Measurements from ENCODE around the gene STK11.

STK11 gene

DNA sequence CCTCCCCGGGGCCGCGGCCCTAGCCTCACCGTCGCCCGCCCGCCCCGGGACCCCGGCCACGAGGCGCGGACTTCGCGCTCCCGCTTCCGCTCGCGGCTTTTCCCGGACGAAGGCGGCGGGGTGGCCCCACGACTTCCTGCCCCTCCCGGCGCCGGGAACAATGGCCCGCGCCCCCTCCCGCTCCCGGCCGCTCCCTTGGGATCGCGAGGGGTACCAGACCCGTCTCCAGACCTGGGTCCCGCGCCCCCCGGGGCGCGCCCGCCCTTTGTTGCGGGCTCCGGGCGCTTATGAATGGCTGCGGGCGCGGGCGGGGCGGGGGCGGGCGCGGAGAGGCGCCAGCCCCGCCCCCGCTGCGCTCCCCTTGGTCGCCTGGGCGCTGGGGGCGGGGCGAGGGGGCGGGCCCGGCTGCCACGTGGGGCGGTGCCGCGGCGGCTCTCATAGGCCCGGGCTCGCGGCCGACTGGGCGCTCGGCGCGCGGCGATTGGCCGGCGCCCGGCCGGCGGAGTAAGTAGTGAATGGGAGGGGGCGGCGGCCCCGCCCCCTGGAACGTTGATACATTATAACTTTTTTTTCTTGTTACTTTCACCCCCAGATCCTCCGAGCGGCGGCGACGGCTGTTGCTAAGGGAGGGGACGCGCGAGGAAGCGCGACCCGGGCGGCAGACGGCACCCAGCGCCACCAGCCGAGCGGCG is 43.9 kb downstream of the STK11 start:
- TF ChIP-seq, protein P1, sequence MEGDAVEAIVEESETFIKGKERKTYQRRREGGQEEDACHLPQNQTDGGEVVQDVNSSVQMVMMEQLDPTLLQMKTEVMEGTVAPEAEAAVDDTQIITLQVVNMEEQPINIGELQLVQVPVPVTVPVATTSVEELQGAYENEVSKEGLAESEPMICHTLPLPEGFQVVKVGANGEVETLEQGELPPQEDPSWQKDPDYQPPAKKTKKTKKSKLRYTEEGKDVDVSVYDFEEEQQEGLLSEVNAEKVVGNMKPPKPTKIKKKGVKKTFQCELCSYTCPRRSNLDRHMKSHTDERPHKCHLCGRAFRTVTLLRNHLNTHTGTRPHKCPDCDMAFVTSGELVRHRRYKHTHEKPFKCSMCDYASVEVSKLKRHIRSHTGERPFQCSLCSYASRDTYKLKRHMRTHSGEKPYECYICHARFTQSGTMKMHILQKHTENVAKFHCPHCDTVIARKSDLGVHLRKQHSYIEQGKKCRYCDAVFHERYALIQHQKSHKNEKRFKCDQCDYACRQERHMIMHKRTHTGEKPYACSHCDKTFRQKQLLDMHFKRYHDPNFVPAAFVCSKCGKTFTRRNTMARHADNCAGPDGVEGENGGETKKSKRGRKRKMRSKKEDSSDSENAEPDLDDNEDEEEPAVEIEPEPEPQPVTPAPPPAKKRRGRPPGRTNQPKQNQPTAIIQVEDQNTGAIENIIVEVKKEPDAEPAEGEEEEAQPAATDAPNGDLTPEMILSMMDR (conservative IDR thresholded peaks at IDR 0.05; ENCODE audit: low read depth, low read length): no peak
- peak overlapping the region; percentile 79 for H3K4me3 ChIP-seq (ENCODE audit: low read length)
- DNase-seq (ENCODE audit: low read depth): peak; percentile 81

DNA sequence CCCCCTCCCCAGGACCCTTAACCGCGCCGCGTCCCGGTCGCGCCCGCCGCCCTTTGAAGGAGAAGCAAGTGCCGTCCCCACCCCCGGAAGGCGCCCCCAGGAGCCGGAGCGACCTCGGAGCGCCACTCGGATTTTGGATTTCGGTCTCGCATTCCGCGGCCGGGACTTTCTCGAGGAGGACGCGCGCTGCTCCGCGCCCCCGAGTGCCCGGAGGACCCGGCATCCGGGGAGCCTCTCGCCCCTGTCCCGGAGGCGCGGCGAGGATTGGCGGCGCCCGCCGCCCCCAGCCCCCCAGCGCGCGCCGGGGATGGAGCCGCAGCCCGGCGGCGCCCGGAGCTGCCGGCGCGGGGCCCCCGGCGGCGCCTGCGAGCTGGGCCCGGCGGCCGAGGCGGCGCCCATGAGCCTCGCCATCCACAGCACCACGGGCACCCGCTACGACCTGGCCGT is 44.4 kb downstream of the STK11 start:
- TF ChIP-seq, protein P1 (conservative IDR thresholded peaks at IDR 0.05; ENCODE audit: low read depth, low read length): no peak
- H3K4me3 ChIP-seq (ENCODE audit: low read length): peak overlapping the region; percentile 79
- DNase-seq (ENCODE audit: low read depth): no peak

- TF ChIP-seq, protein P1 (conservative IDR thresholded peaks at IDR 0.05; ENCODE audit: low read depth, low read length): no peak
- H3K4me3 ChIP-seq (ENCODE audit: low read length): peak overlapping the region; percentile 79
- DNase-seq (ENCODE audit: low read depth): no peak
Observed at GRCh38 chr19:1250437-1251260, 45.1 kb downstream of the STK11 start.

GRCh38 chr19:1251330-1252220 is 46.0 kb downstream of the STK11 start:
- peak overlapping the region; percentile 79 for H3K4me3 ChIP-seq (ENCODE audit: low read length)
- TF ChIP-seq, protein P1 (conservative IDR thresholded peaks at IDR 0.05; ENCODE audit: low read depth, low read length): no peak
- DNase-seq (ENCODE audit: low read depth): no peak

DNA sequence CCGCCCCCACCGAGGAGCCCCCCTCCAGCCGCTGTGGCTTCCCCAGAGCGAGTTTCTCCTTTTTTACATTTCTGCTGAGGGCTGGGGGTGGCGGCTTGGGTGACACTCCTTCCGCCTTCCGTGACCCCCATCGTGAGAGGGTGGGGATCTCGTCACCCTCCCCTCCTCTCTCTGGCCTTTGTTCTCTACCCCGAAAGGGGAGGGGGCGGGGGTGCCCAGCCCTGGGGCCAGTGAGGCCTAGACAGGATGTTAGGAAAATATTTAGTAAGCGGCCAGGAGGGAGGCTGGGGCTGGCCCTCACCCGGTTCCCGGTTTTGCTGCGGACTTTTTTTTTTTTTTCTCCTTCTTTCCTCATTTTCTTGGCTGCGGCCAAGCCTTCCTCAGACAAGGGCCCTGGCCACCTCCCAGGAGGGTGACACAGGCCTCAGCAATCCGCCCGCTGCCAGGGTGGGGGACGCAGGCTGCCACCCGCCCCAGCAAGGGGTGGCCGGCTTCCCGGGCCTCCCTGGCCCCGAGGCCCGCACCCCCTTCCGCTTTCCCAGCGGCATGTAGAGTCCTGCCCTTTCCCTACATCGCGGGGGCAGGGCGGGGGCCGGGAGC is 46.7 kb downstream of the STK11 start:
- TF ChIP-seq, protein P1 (conservative IDR thresholded peaks at IDR 0.05; ENCODE audit: low read depth, low read length): no peak
- DNase-seq (ENCODE audit: low read depth): peak; percentile 73
- peak overlapping the region; percentile 79 for H3K4me3 ChIP-seq (ENCODE audit: low read length)

- H3K4me3 ChIP-seq (ENCODE audit: low read length): peak overlapping the region; percentile 79
- TF ChIP-seq, protein P1 (conservative IDR thresholded peaks at IDR 0.05; ENCODE audit: low read depth, low read length): peak; percentile 11
- peak; percentile 80 for DNase-seq (ENCODE audit: low read depth)
Observed at GRCh38 chr19:1252821-1253513, 47.4 kb downstream of the STK11 start.
